Sigmoid colon (tissue), 7 donors: ENCODE data around the gene LRR1. TPM values are rescaled to one million over a fixed set of nuclear protein-coding genes. Genes with fewer than 3 reads are reported as not detected.
"Not testable (repeated sequence)": the region's sequence is repeated elsewhere in the genome, so short reads cannot be mapped to it uniquely, and the experiment has no call there.

Source experiments
- DNase-seq: peaks from one replicate; pipeline ENCODE4 v3.0.0-alpha.2; 2019
- H3K27ac ChIP-seq, 4 donors: fragments of 200-600 bp; sonication (generic); one replicate each; pipeline ENCODE4 v1.5.1; 2016 to 2019; ENCODE audit warnings: mild to moderate bottlenecking in 1 of 4
- H3K27me3 ChIP-seq, 3 donors: fragments of 200-600 bp; sonication (generic); one replicate each; pipeline ENCODE4 v1.5.1; 2019; ENCODE audit warnings: mild to moderate bottlenecking in 1 of 3
- H3K36me3 ChIP-seq, 4 donors: fragments of 200-600 bp; sonication (generic); one replicate each; pipeline ENCODE4 v1.5.1; 2016 to 2019
- H3K4me1 ChIP-seq, 4 donors: fragments of 200-600 bp; sonication (generic); one replicate each; pipeline ENCODE4 v1.5.1; 2017 to 2019
- H3K4me3 ChIP-seq, 4 donors: fragments of 200-600 bp; sonication (generic); one replicate each; pipeline ENCODE4 v1.5.1; 2017 to 2019; ENCODE audit warnings: mild to moderate bottlenecking in 2 of 4, moderate library complexity in 1 of 4
- H3K9me3 ChIP-seq, 4 donors: fragments of 200-600 bp in 3 of 4; sonication (generic) in 3 of 4; one replicate each; pipeline versions ENCODE4 v1.5.1 to v1.6.1; 2013 to 2019
- EP300 ChIP-seq, 4 donors: sonication (generic); formaldehyde crosslinking; IDR thresholded peaks; one replicate each; pipeline ENCODE4 v1.6.1; 2017; ENCODE audit warnings: antibody characterized with exemption in 4 of 4
- POLR2A ChIP-seq, 2 donors: fragments of 450-650 bp; IDR thresholded peaks; one replicate each; pipeline ENCODE4 v1.6.1; 2016; ENCODE audit warnings: antibody characterized with exemption in 2 of 2, mild to moderate bottlenecking in 2 of 2, moderate library complexity in 2 of 2
- POLR2AphosphoS5 ChIP-seq, 4 donors: sonication (generic); formaldehyde crosslinking; IDR thresholded peaks; one replicate each; pipeline ENCODE4 v1.6.1; 2017; ENCODE audit warnings: antibody characterized with exemption in 4 of 4
- WGBS, 2 donors: extraction: QIAGEN DNeasy Blood & Tissue Kit; methylation state at CpG; one replicate each; pipeline ENCODE4 v1.1.7; 2013; 5-methylcytosine and 5-hydroxymethylcytosine counted together
- intact Hi-C: fragments of 100-400 bp; cut with DNase I; formaldehyde crosslinking; loops from one replicate; pipeline ENCODE4 v1.15.1; 2023
- polyA plus RNA-seq, 3 donors: library from polyadenylated mRNA; stranded (reverse); fragments of 200-250 nt; gene quantifications; one replicate each; pipeline ENCODE4 v1.2.3, GENCODE V29; 2013
- total RNA-seq, 4 donors: library from RNA; depleted of rRNA; stranded (reverse); fragments of >200 nt; gene quantifications; one replicate each; pipeline ENCODE4 v1.1.0, GENCODE V29; 2016
- TF ChIP-seq, protein P1 (sequence below), 4 experiments: fragments of 450-650 bp in 3 of 4; fragments of 200-600 bp in 1 of 4; IDR thresholded peaks; one replicate each; pipeline ENCODE4 v1.5.1; 2016 to 2019; ENCODE audit warnings: antibody characterized with exemption in 4 of 4, mild to moderate bottlenecking in 3 of 4, moderate library complexity in 2 of 4
- donor health status: healthy with polysubstance abuse.
- donor health status: Bipolar disorder and iron deficiency.
- donor health status: healthy.

The LRR1 gene
- total and polyA plus RNA-seq, 7 donors: 6.8 to 21.3 (median 9.7) TPM

- Histone ChIP-seq H3K27ac (no peak overlapping the region), H3K36me3 (peaks cover 0 to 14% (median 3%) of the 10 kb centered on the region in 4 donors), H3K4me1 (peaks cover 0 to 14% (median 7%) of the 10 kb centered on the region in 4 donors), H3K9me3 (no peaks in the 10 kb centered on the region), H3K27me3 (no peaks in the 10 kb centered on the region), H3K4me3 (no peak overlapping the region)
- WGBS, 2 donors: 94 to 97% methylated on average over 6 of the region's 6 CpGs
- TF ChIP-seq POLR2AphosphoS5 (IDR thresholded peaks at IDR 0.05) (no peak), EP300 (IDR thresholded peaks at IDR 0.05) (no peak), POLR2A (IDR thresholded peaks at IDR 0.05) (no peak)
- TF ChIP-seq, protein P1, sequence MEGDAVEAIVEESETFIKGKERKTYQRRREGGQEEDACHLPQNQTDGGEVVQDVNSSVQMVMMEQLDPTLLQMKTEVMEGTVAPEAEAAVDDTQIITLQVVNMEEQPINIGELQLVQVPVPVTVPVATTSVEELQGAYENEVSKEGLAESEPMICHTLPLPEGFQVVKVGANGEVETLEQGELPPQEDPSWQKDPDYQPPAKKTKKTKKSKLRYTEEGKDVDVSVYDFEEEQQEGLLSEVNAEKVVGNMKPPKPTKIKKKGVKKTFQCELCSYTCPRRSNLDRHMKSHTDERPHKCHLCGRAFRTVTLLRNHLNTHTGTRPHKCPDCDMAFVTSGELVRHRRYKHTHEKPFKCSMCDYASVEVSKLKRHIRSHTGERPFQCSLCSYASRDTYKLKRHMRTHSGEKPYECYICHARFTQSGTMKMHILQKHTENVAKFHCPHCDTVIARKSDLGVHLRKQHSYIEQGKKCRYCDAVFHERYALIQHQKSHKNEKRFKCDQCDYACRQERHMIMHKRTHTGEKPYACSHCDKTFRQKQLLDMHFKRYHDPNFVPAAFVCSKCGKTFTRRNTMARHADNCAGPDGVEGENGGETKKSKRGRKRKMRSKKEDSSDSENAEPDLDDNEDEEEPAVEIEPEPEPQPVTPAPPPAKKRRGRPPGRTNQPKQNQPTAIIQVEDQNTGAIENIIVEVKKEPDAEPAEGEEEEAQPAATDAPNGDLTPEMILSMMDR (IDR thresholded peaks at IDR 0.05): no peak
- intact Hi-C loops: no loop called here
- no peak for DNase-seq
Measured at GRCh38 chr14:49615776-49616175, 17.0 kb downstream of the LRR1 start.

DNA sequence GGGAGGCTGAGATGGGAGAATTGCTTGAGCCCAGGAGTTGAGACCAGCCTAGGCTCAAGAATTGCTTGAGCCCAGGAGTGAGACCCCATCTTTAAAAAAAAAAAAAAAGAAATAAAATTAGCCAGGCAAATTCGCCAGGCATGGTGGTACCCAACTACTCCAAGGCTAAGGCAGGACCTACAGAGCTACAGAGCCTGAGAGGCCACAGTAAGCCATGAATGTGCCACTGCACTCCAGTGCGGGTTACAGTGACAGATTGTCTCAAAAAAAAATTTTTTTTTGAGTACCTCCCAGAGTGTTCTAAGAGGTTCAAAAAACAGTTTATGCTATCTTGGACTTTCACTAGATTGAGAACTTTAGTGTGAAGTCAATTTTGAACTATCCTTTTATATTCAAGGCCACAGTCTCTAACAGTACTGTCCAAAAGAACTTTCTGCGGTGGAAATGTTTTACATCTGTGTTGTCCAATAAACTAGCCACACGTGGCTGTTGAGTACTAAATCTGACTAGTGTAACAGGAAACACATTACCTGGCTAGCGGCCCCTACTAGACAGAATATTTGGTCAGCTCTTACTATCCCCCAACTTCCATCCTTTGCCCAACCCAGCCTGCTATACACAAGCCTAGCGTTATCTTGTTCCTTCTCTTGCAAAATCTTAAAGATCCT lies 19.2 kb downstream of the LRR1 start:
- TF ChIP-seq POLR2A (IDR thresholded peaks at IDR 0.05): no peak
- TF ChIP-seq POLR2AphosphoS5 (IDR thresholded peaks at IDR 0.05): no peak
- TF ChIP-seq, protein P1 (IDR thresholded peaks at IDR 0.05): no peak
- no peak for TF ChIP-seq EP300 (IDR thresholded peaks at IDR 0.05)
- H3K27ac ChIP-seq: no peak overlapping the region

DNA sequence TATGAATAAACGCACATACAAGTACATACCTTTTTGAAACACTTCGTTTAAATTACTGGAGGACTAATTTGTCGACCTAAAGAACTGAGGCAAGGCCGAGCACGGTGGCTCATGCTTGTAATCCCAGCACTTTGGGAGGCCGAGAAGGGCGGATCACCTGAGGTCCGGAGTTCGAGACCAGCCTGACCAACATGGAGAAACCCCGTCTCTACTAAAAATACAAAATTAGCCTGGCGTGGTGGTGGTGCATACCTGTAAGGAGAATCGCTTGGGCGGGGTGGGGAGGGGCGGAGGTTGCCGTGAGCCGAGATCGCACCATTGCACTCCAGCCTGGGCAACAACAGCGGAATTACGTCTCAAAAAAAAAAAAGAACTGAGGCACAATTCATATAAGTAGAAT lies 20.5 kb downstream of the LRR1 start:
- intact Hi-C loops, H3K27me3 ChIP-seq, DNase-seq, H3K9me3 ChIP-seq: not testable (repeated sequence)
- WGBS, 2 donors: 43 to 68% methylated on average over 19 of the region's 19 CpGs
- Histone ChIP-seq H3K4me3 (peak overlapping the region; percentile 73 to 95 (median 82)), H3K4me1 (peaks cover 0 to 44% (median 35%) of the 10 kb centered on the region in 4 donors), H3K27ac (peak overlapping the region; percentile 90 to 97 (median 92)), H3K36me3 (peaks cover 0 to 14% (median 3%) of the 10 kb centered on the region in 4 donors)

More for the DNA sequence above, 19.2 kb downstream of the LRR1 start:
- 85 to 87% methylated on average over 6 of the region's 6 CpGs for WGBS, 2 donors
- Histone ChIP-seq H3K9me3 (no peaks in the 10 kb centered on the region), H3K4me1 (peaks cover 0 to 31% (median 26%) of the 10 kb centered on the region in 4 donors), H3K4me3 (no peak overlapping the region), H3K27me3 (no peaks in the 10 kb centered on the region), H3K36me3 (peaks cover 0 to 14% (median 3%) of the 10 kb centered on the region in 4 donors)
- no peak for DNase-seq
- intact Hi-C loops: no loop called here

- 1 to 2% methylated on average over 11 of the region's 11 CpGs for WGBS, 2 donors
- no peak for TF ChIP-seq POLR2A (IDR thresholded peaks at IDR 0.05)
- no peak for TF ChIP-seq EP300 (IDR thresholded peaks at IDR 0.05)
- TF ChIP-seq POLR2AphosphoS5 (IDR thresholded peaks at IDR 0.05): no peak
- TF ChIP-seq, protein P1 (IDR thresholded peaks at IDR 0.05): no peak
- intact Hi-C loops: loop anchor here (1.0 to 5.0 kb wide), 3 partner anchors 15 to 32 kb away; partner anchors contain the start of genes DNAAF2, LRR1 and RPS29
- Histone ChIP-seq H3K27ac (peak overlapping the region; percentile 90 to 97 (median 92)), H3K4me1 (peaks cover 0 to 44% (median 35%) of the 10 kb centered on the region in 4 donors), H3K27me3 (no peaks in the 10 kb centered on the region), H3K4me3 (peak overlapping the region; percentile 73 to 95 (median 82)), H3K9me3 (no peaks in the 10 kb centered on the region), H3K36me3 (peaks cover 0 to 14% (median 3%) of the 10 kb centered on the region in 4 donors)
- no peak for DNase-seq
Measured at GRCh38 chr14:49619730-49620129, 21.0 kb downstream of the LRR1 start.
